ENCODE results near the gene CSF1R. TPM values are rescaled to one million over a fixed set of nuclear protein-coding genes. Genes with fewer than 3 reads are reported as not detected.
"Not testable (repeated sequence)": the region's sequence is repeated elsewhere in the genome, so short reads cannot be mapped to it uniquely, and the experiment has no call there.

Gene CSF1R
- total RNA-seq, 1 donor from 2014 or later: 2.7 TPM

GRCh38 chr5:150103678-150104549 is 17.6 kb upstream of the CSF1R start:
- ATAC-seq: no peak

GRCh38 chr5:150101023-150101422 is 14.7 kb upstream of the CSF1R start:
- ATAC-seq: peak; percentile 37

- no peak for ATAC-seq
Measured at GRCh38 chr5:150097152-150097551, 10.8 kb upstream of the CSF1R start.

DNA sequence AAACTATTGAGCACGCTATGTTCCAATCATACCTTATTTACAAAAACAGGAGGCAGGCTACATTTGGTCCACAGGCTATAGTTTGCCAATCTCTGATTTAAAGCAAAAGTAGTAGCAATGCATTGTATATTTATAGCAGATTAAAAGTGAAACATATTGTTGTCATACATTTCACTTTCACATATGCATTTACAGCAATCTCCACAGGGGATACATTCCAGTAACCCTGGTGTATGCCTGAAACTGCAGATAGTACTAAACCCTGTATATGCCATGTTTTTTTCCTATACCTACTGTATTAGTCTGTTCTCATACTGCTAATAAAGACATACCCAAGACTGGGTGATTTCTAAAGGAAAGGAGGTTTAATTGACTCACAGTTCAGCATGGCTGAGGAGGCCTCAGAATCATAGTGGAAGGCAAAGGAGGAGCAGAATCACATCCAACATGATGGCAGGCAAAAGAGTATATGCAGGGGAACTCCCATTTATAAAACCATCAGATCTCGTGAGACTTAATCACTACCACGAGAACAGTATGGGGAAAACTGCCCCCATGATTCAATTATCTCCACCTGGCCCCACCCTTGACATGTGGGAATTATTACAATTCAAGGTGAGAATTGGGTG is 5.9 kb upstream of the CSF1R start:
- no peak for ATAC-seq

- no peak for ATAC-seq
Measured at GRCh38 chr5:150085191-150085912, 1.0 kb downstream of the CSF1R start.

DNA sequence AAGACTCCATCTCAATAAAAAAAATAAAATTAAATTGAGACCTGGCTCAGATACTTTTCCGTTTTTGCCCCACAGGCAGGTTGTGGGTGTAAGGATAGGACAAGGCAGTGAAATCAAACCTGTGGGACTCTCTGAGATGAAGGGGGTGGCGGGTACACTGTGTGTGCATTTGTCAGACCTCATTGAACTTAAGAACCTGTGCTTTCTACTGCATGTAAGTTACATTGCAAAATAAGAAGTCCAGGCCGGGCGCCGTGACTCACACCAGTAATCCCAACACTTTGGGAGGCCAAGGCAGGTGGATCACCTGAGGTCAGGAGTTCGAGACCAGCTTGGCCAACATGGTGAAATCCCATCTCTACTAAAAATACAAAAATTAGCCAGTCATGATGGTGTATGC is 1.6 kb downstream of the CSF1R start:
- not testable (repeated sequence) for ATAC-seq

- ATAC-seq: no peak
Measured at GRCh38 chr5:150082889-150083288, 3.5 kb downstream of the CSF1R start.

- no peak for ATAC-seq
Measured at GRCh38 chr5:150082374-150082773, 4.0 kb downstream of the CSF1R start.

- ATAC-seq: peak; percentile 18
Measured at GRCh38 chr5:150081541-150082283, 4.6 kb downstream of the CSF1R start.

GRCh38 chr5:150080696-150081435 is 5.5 kb downstream of the CSF1R start:
- no peak for ATAC-seq

DNA sequence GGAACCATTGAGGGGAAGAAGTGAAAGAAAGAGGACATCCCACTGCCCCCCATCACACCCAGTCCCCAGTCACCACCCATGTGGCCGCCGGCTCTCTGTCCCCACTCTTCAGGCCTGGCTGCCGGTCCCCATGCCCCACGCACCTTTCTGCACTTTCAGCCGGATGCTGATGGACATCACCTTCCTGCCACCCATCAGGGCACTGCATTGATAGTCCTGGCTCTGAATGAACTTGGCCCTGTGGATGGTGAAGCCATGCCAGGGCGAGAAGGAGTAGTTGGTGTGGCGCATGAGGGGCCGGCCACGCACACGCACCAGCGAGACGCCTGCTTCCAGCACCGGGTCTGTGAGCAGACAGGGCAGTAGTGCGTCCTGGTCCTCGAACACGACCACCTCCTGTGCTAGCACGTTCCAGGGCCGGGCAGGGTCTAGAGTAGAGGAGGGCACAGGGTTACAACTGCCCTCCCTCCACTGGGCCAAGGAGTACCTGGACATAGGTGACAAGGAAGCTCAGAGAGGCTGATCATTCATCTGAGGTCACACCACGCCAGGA is 6.4 kb downstream of the CSF1R start:
- no peak for ATAC-seq

DNA sequence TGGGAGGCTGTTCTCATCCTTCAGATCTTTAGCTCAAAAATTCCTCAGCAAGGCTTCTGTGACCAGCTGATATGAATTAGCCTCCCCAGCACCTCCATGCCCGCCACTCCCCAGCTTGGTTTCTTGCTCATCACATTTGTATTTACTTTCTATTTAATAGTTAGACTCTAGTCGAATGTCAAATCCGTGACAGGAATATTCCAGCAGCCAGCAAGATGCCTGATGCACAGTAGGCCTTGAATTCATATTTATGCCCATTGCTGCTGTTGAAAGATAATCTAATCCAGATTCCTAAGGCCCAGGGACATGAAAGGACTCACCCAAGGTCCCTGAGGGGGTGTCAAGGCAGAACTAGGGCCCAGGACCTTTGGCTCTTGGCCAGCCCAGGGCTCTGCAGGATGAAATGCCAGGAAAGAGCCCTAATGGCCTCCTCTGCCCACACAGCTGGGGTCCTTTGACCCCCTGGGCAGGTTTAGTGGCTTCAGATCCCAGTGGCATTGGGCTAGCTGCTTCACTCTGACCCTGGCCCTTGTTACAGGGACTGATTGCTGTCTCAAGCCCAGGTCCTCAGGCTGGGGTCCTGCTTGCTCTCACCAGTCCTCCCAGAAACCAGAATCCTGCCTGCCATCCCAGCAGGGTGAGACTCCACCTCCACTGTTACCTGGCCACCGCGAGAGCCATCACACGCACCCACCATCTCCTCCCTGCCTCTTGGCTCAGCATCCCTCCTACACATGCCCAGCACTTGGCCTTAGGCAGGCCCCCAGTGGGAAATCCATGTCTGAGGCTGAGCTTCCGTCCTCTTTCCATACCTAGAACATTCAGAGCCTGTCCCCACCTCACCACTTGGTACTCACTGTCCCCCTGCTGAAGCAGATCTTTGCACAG is 7.3 kb downstream of the CSF1R start:
- ATAC-seq: no peak

GRCh38 chr5:150077996-150078801 is 8.2 kb downstream of the CSF1R start:
- ATAC-seq: no peak

GRCh38 chr5:150077060-150077459 is 9.3 kb downstream of the CSF1R start:
- ATAC-seq: no peak

GRCh38 chr5:150075806-150076205 is 10.5 kb downstream of the CSF1R start:
- ATAC-seq: no peak

GRCh38 chr5:150075233-150075632 is 11.1 kb downstream of the CSF1R start:
- ATAC-seq: no peak

DNA sequence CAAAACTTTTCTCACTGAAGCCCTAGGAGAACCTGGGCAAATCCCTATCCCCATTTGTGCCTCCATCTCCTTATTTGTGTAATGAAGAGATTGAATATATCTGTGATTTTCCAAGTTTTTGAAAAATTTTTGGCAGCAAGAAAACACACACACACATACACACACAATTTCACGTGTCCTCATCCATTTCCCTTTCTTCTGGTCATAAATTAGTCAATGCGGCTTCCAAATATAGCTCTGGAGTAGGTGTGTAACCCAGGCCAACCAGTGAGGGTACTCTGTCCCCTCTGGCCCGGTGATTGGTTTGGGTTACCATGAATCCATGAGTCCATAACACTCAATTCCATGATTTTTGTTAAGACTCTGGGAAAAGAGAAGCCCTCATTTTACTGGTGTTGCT is 12.7 kb downstream of the CSF1R start:
- ATAC-seq: no peak

- ATAC-seq: no peak
Measured at GRCh38 chr5:150073086-150073625, 13.2 kb downstream of the CSF1R start.

- no peak for ATAC-seq
Measured at GRCh38 chr5:150070821-150071220, 15.5 kb downstream of the CSF1R start.
